NB4 (cell line): ENCODE measurements around the gene SPATA2.

Experiments
- MYC ChIP-seq: IDR thresholded peaks from 2 replicates; pipeline ENCODE4 v1.6.1; 2011; ENCODE audit warnings: low read depth, low read length
- POLR2A ChIP-seq: IDR thresholded peaks from 2 replicates; pipeline ENCODE4 v1.6.1; 2011; ENCODE audit warnings: mild to moderate bottlenecking; ENCODE audit not compliant: insufficient read length; ENCODE audit errors: extremely low read depth
- TF ChIP-seq, protein P1 (sequence below): IDR thresholded peaks from one replicate; pipeline ENCODE4 v1.5.1; 2012; ENCODE audit warnings: low read depth, low read length
- TF ChIP-seq, protein P2 (sequence below): IDR thresholded peaks from 2 replicates; pipeline ENCODE4 v1.6.1; 2011; ENCODE audit warnings: low read depth, low read length

GRCh38 chr20:49892817-49893216, 22.5 kb downstream of the SPATA2 start:
- TF ChIP-seq, protein P1, sequence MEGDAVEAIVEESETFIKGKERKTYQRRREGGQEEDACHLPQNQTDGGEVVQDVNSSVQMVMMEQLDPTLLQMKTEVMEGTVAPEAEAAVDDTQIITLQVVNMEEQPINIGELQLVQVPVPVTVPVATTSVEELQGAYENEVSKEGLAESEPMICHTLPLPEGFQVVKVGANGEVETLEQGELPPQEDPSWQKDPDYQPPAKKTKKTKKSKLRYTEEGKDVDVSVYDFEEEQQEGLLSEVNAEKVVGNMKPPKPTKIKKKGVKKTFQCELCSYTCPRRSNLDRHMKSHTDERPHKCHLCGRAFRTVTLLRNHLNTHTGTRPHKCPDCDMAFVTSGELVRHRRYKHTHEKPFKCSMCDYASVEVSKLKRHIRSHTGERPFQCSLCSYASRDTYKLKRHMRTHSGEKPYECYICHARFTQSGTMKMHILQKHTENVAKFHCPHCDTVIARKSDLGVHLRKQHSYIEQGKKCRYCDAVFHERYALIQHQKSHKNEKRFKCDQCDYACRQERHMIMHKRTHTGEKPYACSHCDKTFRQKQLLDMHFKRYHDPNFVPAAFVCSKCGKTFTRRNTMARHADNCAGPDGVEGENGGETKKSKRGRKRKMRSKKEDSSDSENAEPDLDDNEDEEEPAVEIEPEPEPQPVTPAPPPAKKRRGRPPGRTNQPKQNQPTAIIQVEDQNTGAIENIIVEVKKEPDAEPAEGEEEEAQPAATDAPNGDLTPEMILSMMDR = no peak
- TF ChIP-seq POLR2A (no peak), MYC (no peak)
- TF ChIP-seq, protein P2, sequence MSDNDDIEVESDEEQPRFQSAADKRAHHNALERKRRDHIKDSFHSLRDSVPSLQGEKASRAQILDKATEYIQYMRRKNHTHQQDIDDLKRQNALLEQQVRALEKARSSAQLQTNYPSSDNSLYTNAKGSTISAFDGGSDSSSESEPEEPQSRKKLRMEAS = no peak
